Measurements from ENCODE around the gene ABLIM1.

DNA sequence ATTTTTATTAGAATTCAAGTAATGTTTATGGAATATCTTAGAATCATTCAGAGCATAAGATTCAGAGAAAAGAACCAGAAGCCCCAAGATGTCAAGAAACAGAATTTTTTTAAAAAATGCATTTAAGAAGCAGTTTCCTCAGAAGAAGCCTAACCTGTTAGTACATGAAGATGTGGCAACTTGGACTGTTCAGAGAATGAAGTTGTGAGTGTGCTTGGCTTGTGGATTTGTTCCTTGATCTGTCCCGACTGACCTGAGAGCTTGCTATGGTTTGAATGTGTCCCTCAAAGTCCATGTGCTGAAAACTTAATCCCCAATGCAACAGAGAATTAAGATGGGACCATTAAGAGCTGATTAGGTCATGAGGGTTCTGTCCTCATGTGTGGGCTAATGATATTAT lies 240.0 kb downstream of the ABLIM1 start:
- TF ChIP-seq POLR2A (IDR thresholded peaks at IDR 0.05): no peak
- TF ChIP-seq, protein P1, sequence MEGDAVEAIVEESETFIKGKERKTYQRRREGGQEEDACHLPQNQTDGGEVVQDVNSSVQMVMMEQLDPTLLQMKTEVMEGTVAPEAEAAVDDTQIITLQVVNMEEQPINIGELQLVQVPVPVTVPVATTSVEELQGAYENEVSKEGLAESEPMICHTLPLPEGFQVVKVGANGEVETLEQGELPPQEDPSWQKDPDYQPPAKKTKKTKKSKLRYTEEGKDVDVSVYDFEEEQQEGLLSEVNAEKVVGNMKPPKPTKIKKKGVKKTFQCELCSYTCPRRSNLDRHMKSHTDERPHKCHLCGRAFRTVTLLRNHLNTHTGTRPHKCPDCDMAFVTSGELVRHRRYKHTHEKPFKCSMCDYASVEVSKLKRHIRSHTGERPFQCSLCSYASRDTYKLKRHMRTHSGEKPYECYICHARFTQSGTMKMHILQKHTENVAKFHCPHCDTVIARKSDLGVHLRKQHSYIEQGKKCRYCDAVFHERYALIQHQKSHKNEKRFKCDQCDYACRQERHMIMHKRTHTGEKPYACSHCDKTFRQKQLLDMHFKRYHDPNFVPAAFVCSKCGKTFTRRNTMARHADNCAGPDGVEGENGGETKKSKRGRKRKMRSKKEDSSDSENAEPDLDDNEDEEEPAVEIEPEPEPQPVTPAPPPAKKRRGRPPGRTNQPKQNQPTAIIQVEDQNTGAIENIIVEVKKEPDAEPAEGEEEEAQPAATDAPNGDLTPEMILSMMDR (IDR thresholded peaks at IDR 0.05): no peak
